ENCODE data around the gene CRISP3. TPM values are rescaled to one million over a fixed set of nuclear protein-coding genes. Genes with fewer than 3 reads are reported as not detected.

The CRISP3 gene
- total and polyA plus RNA-seq, 9 of the 15 experiments (the other 6 are each of a cell fraction or from before 2014, with no cell fraction given) = 0.21 to 2.0 (median 0.58) TPM

DNA sequence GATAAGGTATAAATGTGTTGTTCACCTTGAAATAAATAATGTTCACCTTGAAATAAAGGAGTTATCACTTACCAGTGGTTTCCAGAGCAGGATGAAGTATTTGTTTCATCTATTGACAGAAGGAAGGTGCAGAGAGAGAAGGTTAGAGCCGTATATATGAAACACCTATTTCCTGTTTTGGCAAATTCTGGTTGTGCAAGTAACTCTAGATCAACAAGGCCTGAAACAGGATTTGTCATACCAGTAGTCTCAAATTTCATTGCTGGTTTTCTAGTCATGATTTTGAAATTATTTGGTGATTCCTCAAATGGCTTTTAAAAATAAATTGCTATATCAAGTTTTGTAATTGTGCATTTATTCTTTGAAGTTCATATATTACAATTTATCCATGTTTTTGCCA is at the start of gene CRISP3 (continued):
- TF ChIP-seq FOXK2 (conservative IDR thresholded peaks at IDR 0.05 in 1 of 2, IDR thresholded peaks at IDR 0.05 in 1 of 2; ENCODE audit: low read depth in 2 of 2) (peak in 1 of 2 experiments; percentile 25; a peak in 1 of 4 replicates), NCOR1 (IDR thresholded peaks at IDR 0.05) (no peak), U2AF1 (optimal IDR thresholded peaks at IDR 0.05; ENCODE audit: low read depth, low read length) (no peak), SRF (CRISPR knock-in tag; IDR thresholded peaks at IDR 0.05) (no peak), HMG20B (CRISPR knock-in tag; IDR thresholded peaks at IDR 0.05) (no peak), ETV6 (IDR thresholded peaks at IDR 0.05; ENCODE audit: borderline replicate concordance in 1 of 2, low read depth in 2 of 2, low read length in 1 of 2) (no peak), ETV6 (CRISPR knock-in tag; IDR thresholded peaks at IDR 0.05; ENCODE audit: borderline replicate concordance) (no peak), ZNF780A (CRISPR knock-in tag; IDR thresholded peaks at IDR 0.05) (no peak)
- TF ChIP-seq, protein P1, sequence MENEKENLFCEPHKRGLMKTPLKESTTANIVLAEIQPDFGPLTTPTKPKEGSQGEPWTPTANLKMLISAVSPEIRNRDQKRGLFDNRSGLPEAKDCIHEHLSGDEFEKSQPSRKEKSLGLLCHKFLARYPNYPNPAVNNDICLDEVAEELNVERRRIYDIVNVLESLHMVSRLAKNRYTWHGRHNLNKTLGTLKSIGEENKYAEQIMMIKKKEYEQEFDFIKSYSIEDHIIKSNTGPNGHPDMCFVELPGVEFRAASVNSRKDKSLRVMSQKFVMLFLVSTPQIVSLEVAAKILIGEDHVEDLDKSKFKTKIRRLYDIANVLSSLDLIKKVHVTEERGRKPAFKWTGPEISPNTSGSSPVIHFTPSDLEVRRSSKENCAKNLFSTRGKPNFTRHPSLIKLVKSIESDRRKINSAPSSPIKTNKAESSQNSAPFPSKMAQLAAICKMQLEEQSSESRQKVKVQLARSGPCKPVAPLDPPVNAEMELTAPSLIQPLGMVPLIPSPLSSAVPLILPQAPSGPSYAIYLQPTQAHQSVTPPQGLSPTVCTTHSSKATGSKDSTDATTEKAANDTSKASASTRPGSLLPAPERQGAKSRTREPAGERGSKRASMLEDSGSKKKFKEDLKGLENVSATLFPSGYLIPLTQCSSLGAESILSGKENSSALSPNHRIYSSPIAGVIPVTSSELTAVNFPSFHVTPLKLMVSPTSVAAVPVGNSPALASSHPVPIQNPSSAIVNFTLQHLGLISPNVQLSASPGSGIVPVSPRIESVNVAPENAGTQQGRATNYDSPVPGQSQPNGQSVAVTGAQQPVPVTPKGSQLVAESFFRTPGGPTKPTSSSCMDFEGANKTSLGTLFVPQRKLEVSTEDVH (IDR thresholded peaks at IDR 0.05; ENCODE audit: low read depth, partially characterized antibody) = no peak
- TF ChIP-seq, protein P2, sequence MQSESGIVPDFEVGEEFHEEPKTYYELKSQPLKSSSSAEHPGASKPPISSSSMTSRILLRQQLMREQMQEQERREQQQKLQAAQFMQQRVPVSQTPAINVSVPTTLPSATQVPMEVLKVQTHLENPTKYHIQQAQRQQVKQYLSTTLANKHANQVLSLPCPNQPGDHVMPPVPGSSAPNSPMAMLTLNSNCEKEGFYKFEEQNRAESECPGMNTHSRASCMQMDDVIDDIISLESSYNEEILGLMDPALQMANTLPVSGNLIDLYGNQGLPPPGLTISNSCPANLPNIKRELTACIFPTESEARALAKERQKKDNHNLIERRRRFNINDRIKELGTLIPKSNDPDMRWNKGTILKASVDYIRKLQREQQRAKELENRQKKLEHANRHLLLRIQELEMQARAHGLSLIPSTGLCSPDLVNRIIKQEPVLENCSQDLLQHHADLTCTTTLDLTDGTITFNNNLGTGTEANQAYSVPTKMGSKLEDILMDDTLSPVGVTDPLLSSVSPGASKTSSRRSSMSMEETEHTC (IDR thresholded peaks at IDR 0.05) = no peak
- TF ChIP-seq, protein P3, sequence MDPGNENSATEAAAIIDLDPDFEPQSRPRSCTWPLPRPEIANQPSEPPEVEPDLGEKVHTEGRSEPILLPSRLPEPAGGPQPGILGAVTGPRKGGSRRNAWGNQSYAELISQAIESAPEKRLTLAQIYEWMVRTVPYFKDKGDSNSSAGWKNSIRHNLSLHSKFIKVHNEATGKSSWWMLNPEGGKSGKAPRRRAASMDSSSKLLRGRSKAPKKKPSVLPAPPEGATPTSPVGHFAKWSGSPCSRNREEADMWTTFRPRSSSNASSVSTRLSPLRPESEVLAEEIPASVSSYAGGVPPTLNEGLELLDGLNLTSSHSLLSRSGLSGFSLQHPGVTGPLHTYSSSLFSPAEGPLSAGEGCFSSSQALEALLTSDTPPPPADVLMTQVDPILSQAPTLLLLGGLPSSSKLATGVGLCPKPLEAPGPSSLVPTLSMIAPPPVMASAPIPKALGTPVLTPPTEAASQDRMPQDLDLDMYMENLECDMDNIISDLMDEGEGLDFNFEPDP (CRISPR knock-in tag; IDR thresholded peaks at IDR 0.05) = no peak
- TF ChIP-seq, protein P4, sequence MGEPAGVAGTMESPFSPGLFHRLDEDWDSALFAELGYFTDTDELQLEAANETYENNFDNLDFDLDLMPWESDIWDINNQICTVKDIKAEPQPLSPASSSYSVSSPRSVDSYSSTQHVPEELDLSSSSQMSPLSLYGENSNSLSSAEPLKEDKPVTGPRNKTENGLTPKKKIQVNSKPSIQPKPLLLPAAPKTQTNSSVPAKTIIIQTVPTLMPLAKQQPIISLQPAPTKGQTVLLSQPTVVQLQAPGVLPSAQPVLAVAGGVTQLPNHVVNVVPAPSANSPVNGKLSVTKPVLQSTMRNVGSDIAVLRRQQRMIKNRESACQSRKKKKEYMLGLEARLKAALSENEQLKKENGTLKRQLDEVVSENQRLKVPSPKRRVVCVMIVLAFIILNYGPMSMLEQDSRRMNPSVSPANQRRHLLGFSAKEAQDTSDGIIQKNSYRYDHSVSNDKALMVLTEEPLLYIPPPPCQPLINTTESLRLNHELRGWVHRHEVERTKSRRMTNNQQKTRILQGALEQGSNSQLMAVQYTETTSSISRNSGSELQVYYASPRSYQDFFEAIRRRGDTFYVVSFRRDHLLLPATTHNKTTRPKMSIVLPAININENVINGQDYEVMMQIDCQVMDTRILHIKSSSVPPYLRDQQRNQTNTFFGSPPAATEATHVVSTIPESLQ (CRISPR knock-in tag; IDR thresholded peaks at IDR 0.05) = no peak
- TF ChIP-seq, protein P5, sequence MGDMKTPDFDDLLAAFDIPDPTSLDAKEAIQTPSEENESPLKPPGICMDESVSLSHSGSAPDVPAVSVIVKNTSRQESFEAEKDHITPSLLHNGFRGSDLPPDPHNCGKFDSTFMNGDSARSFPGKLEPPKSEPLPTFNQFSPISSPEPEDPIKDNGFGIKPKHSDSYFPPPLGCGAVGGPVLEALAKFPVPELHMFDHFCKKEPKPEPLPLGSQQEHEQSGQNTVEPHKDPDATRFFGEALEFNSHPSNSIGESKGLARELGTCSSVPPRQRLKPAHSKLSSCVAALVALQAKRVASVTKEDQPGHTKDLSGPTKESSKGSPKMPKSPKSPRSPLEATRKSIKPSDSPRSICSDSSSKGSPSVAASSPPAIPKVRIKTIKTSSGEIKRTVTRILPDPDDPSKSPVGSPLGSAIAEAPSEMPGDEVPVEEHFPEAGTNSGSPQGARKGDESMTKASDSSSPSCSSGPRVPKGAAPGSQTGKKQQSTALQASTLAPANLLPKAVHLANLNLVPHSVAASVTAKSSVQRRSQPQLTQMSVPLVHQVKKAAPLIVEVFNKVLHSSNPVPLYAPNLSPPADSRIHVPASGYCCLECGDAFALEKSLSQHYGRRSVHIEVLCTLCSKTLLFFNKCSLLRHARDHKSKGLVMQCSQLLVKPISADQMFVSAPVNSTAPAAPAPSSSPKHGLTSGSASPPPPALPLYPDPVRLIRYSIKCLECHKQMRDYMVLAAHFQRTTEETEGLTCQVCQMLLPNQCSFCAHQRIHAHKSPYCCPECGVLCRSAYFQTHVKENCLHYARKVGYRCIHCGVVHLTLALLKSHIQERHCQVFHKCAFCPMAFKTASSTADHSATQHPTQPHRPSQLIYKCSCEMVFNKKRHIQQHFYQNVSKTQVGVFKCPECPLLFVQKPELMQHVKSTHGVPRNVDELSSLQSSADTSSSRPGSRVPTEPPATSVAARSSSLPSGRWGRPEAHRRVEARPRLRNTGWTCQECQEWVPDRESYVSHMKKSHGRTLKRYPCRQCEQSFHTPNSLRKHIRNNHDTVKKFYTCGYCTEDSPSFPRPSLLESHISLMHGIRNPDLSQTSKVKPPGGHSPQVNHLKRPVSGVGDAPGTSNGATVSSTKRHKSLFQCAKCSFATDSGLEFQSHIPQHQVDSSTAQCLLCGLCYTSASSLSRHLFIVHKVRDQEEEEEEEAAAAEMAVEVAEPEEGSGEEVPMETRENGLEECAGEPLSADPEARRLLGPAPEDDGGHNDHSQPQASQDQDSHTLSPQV (IDR thresholded peaks at IDR 0.05) = 0 out of 2 replicates have a peak, but pooled peaks have one; percentile 24

Data from K562 (cell line).